ENCODE results near the gene PDE7B.

PDE7B gene

DNA sequence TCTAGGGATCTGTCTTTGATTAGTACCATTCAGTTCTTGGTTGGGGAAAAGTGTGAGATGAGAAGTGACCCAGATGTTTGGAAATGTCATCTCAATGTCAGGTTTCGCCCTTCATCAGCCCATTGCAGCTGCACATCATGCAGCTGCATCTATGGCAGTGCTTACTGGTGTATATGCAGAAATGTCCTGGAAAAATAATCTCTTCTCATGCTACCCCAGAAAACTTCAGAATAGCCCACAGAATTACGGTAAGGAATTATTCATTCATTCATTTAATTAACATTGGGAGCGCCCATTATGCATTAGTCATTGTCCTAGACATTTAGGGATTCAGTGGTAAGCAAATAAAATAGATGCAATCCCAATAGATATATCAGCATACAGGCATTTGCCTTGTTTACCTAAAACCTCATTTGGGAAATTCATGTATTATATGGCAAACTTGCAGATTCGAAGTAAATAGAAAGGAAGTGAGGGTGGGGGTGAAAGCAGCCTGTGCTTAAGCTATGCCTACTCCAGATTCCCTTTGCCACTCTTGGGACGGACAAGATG lies 89.2 kb downstream of the PDE7B start:
- H3K27ac ChIP-seq (replicated peaks): no peak overlapping the region
- no peaks in the 10 kb centered on the region for H3K27me3 ChIP-seq (ENCODE audit: insufficient read depth, poor library complexity, severe bottlenecking)
- DNase-seq (ENCODE audit: low read depth in 1 of 2, low spot score in 1 of 2): no peak
- no peak for TF ChIP-seq SPI1 (IDR thresholded peaks at IDR 0.05; ENCODE audit: borderline replicate concordance, low read depth)
- no peak for TF ChIP-seq POLR2AphosphoS5 (IDR thresholded peaks at IDR 0.05; ENCODE audit: low read depth)
- no peak for TF ChIP-seq GABPA (IDR thresholded peaks at IDR 0.05; ENCODE audit: low read depth)
- TF ChIP-seq, protein P1, sequence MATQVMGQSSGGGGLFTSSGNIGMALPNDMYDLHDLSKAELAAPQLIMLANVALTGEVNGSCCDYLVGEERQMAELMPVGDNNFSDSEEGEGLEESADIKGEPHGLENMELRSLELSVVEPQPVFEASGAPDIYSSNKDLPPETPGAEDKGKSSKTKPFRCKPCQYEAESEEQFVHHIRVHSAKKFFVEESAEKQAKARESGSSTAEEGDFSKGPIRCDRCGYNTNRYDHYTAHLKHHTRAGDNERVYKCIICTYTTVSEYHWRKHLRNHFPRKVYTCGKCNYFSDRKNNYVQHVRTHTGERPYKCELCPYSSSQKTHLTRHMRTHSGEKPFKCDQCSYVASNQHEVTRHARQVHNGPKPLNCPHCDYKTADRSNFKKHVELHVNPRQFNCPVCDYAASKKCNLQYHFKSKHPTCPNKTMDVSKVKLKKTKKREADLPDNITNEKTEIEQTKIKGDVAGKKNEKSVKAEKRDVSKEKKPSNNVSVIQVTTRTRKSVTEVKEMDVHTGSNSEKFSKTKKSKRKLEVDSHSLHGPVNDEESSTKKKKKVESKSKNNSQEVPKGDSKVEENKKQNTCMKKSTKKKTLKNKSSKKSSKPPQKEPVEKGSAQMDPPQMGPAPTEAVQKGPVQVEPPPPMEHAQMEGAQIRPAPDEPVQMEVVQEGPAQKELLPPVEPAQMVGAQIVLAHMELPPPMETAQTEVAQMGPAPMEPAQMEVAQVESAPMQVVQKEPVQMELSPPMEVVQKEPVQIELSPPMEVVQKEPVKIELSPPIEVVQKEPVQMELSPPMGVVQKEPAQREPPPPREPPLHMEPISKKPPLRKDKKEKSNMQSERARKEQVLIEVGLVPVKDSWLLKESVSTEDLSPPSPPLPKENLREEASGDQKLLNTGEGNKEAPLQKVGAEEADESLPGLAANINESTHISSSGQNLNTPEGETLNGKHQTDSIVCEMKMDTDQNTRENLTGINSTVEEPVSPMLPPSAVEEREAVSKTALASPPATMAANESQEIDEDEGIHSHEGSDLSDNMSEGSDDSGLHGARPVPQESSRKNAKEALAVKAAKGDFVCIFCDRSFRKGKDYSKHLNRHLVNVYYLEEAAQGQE (IDR thresholded peaks at IDR 0.05; ENCODE audit: insufficient replicate concordance, low read depth): no peak
- TF ChIP-seq, protein P2, sequence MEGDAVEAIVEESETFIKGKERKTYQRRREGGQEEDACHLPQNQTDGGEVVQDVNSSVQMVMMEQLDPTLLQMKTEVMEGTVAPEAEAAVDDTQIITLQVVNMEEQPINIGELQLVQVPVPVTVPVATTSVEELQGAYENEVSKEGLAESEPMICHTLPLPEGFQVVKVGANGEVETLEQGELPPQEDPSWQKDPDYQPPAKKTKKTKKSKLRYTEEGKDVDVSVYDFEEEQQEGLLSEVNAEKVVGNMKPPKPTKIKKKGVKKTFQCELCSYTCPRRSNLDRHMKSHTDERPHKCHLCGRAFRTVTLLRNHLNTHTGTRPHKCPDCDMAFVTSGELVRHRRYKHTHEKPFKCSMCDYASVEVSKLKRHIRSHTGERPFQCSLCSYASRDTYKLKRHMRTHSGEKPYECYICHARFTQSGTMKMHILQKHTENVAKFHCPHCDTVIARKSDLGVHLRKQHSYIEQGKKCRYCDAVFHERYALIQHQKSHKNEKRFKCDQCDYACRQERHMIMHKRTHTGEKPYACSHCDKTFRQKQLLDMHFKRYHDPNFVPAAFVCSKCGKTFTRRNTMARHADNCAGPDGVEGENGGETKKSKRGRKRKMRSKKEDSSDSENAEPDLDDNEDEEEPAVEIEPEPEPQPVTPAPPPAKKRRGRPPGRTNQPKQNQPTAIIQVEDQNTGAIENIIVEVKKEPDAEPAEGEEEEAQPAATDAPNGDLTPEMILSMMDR (IDR thresholded peaks at IDR 0.05; ENCODE audit: insufficient read depth, low read length): no peak
- no peak overlapping the region for H3K4me3 ChIP-seq (replicated peaks; ENCODE audit: insufficient read depth, low read length)

DNA sequence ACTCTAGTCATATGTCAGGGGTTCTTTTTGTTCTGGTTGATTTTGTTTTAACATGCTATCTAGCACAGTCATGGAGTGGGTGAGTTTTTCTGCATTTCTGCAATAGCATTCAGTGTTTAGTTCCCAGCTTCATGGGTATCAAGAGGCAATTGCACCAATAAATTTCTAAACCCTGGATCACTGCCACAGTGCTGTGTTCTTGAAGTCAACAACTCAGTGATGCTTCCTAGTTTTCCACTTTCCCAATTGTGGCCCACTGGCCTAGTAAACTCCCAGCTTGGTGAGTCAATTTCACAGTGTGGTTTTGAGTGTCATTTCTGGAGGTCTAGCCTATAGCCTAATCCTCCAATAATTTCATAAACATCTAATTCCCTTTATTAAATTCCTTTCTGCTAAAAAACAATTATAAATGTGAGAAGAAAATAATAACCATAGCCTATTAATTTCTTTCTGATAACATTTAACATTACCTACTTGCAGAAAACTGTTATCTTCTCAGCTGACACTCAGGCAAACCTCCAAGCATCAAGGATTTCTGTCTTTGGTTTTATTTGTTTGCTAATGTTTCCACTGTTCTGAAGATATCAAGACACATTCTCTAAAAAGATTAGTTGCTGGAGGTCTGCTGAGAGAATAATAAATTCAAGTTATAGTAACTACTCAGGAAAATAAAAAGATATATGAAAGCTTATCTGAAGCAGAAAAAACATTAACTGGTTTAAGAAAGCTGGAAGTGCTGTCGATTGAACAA lies 89.9 kb downstream of the PDE7B start:
- Histone ChIP-seq H3K4me3 (replicated peaks; ENCODE audit: insufficient read depth, low read length) (no peak overlapping the region), H3K27ac (replicated peaks) (no peak overlapping the region), H3K27me3 (ENCODE audit: insufficient read depth, poor library complexity, severe bottlenecking) (no peaks in the 10 kb centered on the region)
- TF ChIP-seq, protein P1 (IDR thresholded peaks at IDR 0.05; ENCODE audit: insufficient replicate concordance, low read depth): no peak
- TF ChIP-seq POLR2AphosphoS5 (IDR thresholded peaks at IDR 0.05; ENCODE audit: low read depth): no peak
- no peak for TF ChIP-seq GABPA (IDR thresholded peaks at IDR 0.05; ENCODE audit: low read depth)
- TF ChIP-seq, protein P2 (IDR thresholded peaks at IDR 0.05; ENCODE audit: insufficient read depth, low read length): no peak
- no peak for TF ChIP-seq SPI1 (IDR thresholded peaks at IDR 0.05; ENCODE audit: borderline replicate concordance, low read depth)
- DNase-seq (ENCODE audit: low read depth in 1 of 2, low spot score in 1 of 2): no peak

DNA sequence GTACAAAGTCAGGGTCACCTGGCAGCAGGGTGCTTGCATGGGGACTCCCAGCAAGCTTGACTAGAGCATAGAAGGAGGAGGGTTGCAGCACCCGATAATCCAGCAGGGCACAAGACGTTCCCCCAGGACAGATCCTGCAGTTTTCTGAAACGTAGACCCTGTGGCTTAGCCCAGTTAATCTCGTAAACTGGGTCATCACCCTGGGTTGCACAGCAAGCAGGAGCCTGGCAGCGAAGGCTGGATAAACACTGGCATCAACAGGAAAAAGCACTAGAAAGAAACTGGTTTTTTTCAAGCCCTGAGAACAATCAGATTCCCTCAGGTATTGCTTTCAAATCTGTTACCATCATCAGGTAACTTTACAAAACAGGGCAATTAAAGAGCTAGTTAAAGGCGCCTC lies 92.6 kb downstream of the PDE7B start:
- no peak overlapping the region for H3K27ac ChIP-seq (replicated peaks)
- no peaks in the 10 kb centered on the region for H3K27me3 ChIP-seq (ENCODE audit: insufficient read depth, poor library complexity, severe bottlenecking)
- H3K4me3 ChIP-seq (replicated peaks; ENCODE audit: insufficient read depth, low read length): no peak overlapping the region
- TF ChIP-seq GABPA (IDR thresholded peaks at IDR 0.05; ENCODE audit: low read depth): no peak
- TF ChIP-seq POLR2AphosphoS5 (IDR thresholded peaks at IDR 0.05; ENCODE audit: low read depth): no peak
- TF ChIP-seq, protein P1 (IDR thresholded peaks at IDR 0.05; ENCODE audit: insufficient replicate concordance, low read depth): no peak
- no peak for TF ChIP-seq SPI1 (IDR thresholded peaks at IDR 0.05; ENCODE audit: borderline replicate concordance, low read depth)
- TF ChIP-seq, protein P2 (IDR thresholded peaks at IDR 0.05; ENCODE audit: insufficient read depth, low read length): no peak
- DNase-seq (ENCODE audit: low read depth in 1 of 2, low spot score in 1 of 2): no peak
